ENCODE data around the gene PAFAH2.

GRCh38 chr1:26027716-26028489 lies 30.0 kb upstream of the PAFAH2 start:
- TF ChIP-seq CTCF (IDR thresholded peaks at IDR 0.05) (no peak), ELF1 (IDR thresholded peaks at IDR 0.05) (no peak), EZH2phosphoT487 (IDR thresholded peaks at IDR 0.05; ENCODE audit: borderline replicate concordance, low read depth) (no peak), REST (IDR thresholded peaks at IDR 0.05; ENCODE audit: low read depth, low read length) (no peak), RFX5 (IDR thresholded peaks at IDR 0.05; ENCODE audit: low read length) (no peak), RCOR1 (IDR thresholded peaks at IDR 0.05; ENCODE audit: low read length) (no peak), MXI1 (IDR thresholded peaks at IDR 0.05; ENCODE audit: low read depth, low read length) (no peak), NFIC (IDR thresholded peaks at IDR 0.05; ENCODE audit: borderline replicate concordance) (no peak), PBX3 (IDR thresholded peaks at IDR 0.05) (no peak), JUND (IDR thresholded peaks at IDR 0.05) (no peak), GABPA (IDR thresholded peaks at IDR 0.05; ENCODE audit: low read depth) (no peak), TEAD4 (IDR thresholded peaks at IDR 0.05; ENCODE audit: borderline replicate concordance, insufficient read depth) (no peak), EP300 (IDR thresholded peaks at IDR 0.05; ENCODE audit: borderline replicate concordance in 1 of 2, low read depth in 1 of 2, low read length in 1 of 2) (no peak), YY1 (IDR thresholded peaks at IDR 0.05; ENCODE audit: low read depth) (no peak)

Data from SK-N-SH (cell line).